Muscle of leg (tissue), 11 donors: ENCODE results near the gene BAD. TPM values are rescaled to one million over a fixed set of nuclear protein-coding genes. Genes with fewer than 3 reads are reported as not detected.

Experiments
- DNase-seq: peaks from one replicate; pipeline ENCODE4 v3.0.0; 2013
- H3K27ac ChIP-seq: one replicate; pipeline ENCODE4 v1.5.1; 2013; ENCODE audit warnings: mild to moderate bottlenecking, low read length, control low read depth
- H3K27me3 ChIP-seq: one replicate; pipeline ENCODE4 v1.6.1; 2013; ENCODE audit warnings: low read length; ENCODE audit not compliant: control insufficient read depth, insufficient read depth
- H3K36me3 ChIP-seq: one replicate; pipeline ENCODE4 v1.6.1; 2013; ENCODE audit warnings: low read length; ENCODE audit not compliant: control insufficient read depth, insufficient read depth
- H3K4me1 ChIP-seq: one replicate; pipeline ENCODE4 v1.6.1; 2013; ENCODE audit warnings: low read length; ENCODE audit not compliant: control insufficient read depth, insufficient read depth
- H3K4me3 ChIP-seq: one replicate; pipeline ENCODE4 v1.5.1; 2013; ENCODE audit warnings: low read length, control low read depth
- H3K9me3 ChIP-seq: replicated peaks from 2 replicates; pipeline ENCODE4 v1.6.1; 2013; ENCODE audit warnings: low read depth, low read length; ENCODE audit not compliant: control insufficient read depth
- WGBS: methylation state at CpG from one replicate; pipeline ENCODE4 v1.1.5; 2013; ENCODE audit warnings: missing lambda C conversion rate; ENCODE audit not compliant: insufficient coverage; 5-methylcytosine and 5-hydroxymethylcytosine counted together
- polyA plus RNA-seq, 8 donors: library from polyadenylated mRNA; unstranded; fragments of 120-200 nt; gene quantifications; one replicate each; pipeline versions ENCODE4 v1.2.1 to v1.2.3, GENCODE V29; 2013; ENCODE audit warnings: inconsistent platforms in 1 of 8, low replicate concordance in 1 of 8; ENCODE audit not compliant: insufficient read length in 8 of 8, insufficient read depth in 1 of 8
- total RNA-seq: library from RNA; stranded (reverse); fragments of 120-200 nt; gene quantifications from one replicate; pipeline ENCODE4 v1.2.4, GENCODE V29; 2013

Gene BAD
- total and polyA plus RNA-seq, 9 donors: 28.0 to 52.2 (median 35.3) TPM

DNA sequence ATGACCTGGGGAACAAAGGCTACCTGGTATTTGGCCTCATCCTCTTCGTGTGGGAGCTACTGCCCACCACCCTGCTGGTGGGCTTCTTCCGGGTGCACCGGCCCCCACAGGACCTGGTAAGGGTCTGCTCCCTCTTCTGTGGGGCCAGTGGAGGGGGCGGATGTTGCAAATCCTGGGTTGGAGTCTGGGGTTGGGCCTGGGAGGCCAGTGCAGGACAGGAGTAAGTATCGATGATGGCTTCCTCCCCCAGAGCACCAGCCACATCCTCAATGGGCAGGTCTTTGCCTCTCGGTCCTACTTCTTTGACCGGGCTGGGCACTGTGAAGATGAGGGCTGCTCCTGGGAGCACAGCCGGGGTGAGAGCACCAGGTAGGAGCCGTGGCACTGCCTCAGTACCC is 3.9 kb upstream of the BAD start:
- 78% methylated on average over 3 of the region's 9 CpGs for WGBS
- no peak for DNase-seq
- H3K27me3 ChIP-seq: peaks cover 38% of the 10 kb centered on the region
- H3K36me3 ChIP-seq: peaks cover 9% of the 10 kb centered on the region
- no peaks in the 10 kb centered on the region for H3K9me3 ChIP-seq
- no peak overlapping the region for H3K27ac ChIP-seq
- H3K4me3 ChIP-seq: no peak overlapping the region
- peaks cover 37% of the 10 kb centered on the region for H3K4me1 ChIP-seq

DNA sequence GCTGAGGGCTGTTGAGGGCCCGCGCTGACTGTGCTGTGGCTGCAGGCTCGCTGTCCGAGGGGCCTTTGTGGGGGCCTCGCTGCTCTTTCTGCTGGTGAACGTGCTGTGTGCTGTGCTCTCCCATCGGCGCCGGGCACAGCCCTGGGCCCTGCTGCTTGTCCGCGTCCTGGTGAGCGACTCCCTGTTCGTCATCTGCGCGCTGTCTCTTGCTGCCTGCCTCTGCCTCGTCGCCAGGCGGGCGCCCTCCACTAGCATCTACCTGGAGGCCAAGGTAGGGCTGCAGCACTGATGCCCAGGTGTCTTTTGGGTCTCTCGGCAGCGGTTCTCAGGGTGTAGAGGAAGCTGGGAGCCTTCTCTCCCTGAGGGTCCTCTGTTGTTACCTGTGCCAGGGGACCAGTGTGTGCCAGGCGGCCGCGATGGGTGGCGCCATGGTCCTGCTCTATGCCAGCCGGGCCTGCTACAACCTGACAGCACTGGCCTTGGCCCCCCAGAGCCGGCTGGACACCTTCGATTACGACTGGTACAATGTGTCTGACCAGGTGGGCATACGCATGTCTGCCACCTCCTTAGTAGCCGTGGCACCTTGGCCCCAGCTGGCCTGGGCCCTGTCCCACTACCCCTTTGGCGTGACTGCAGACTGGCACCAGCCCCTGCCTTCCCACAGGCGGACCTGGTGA is 3.3 kb upstream of the BAD start:
- H3K9me3 ChIP-seq: no peaks in the 10 kb centered on the region
- H3K27me3 ChIP-seq: peaks cover 32% of the 10 kb centered on the region
- 92% methylated on average over 33 of the region's 33 CpGs for WGBS
- peaks cover 42% of the 10 kb centered on the region for H3K4me1 ChIP-seq
- H3K27ac ChIP-seq: no peak overlapping the region
- H3K4me3 ChIP-seq: no peak overlapping the region
- no peak for DNase-seq
- H3K36me3 ChIP-seq: peaks cover 14% of the 10 kb centered on the region

GRCh38 chr11:64286801-64287159 is 2.3 kb upstream of the BAD start:
- DNase-seq: no peak
- WGBS: 86% methylated on average over 7 of the region's 9 CpGs
- Histone ChIP-seq H3K27ac (no peak overlapping the region), H3K4me3 (no peak overlapping the region), H3K9me3 (no peaks in the 10 kb centered on the region), H3K4me1 (peaks cover 36% of the 10 kb centered on the region), H3K36me3 (peaks cover 24% of the 10 kb centered on the region), H3K27me3 (peaks cover 22% of the 10 kb centered on the region)

DNA sequence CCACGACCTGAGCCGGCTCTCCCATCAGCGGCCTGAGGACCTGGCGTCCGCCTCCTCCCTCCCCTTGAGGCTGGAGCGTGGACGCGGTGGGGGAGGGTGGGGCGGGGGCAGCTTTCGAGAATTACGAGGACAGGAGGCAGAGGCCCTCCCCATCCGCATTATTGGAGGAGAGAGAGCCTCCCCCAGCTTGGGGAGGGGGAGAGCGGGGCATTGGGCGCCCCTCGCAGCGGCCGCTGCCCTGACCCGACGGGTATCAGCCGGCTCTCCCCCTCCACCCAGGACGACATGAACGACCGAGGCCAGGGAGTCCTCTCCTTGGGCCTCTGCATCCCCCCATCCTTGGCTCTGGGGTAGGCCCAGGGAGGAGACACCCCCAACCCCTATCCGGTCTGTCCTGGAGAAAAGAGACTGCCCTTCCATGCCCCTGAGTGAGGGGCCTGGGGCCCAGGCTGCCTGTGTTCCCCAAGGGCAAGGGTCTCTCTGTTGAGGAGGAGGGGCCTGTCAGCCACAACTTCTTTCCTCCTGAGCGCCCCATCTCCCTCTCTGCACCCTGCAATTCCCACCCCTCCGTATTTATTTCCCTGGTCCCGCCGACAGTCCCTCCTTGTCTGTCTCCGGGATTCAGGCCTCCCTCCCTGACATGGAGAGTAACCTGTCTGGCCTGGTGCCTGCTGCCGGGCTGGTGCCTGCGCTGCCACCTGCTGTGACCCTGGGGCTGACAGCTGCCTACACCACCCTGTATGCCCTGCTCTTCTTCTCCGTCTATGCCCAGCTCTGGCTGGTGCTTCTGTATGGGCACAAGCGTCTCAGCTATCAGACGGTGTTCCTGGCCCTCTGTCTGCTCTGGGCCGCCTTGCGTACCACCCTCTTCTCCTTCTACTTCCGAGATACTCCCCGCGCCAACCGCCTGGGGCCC is 1.7 kb upstream of the BAD start:
- DNase-seq: peak; percentile 39
- H3K4me1 ChIP-seq: peaks cover 34% of the 10 kb centered on the region

GRCh38 chr11:64284962-64285884 is 758 bp upstream of the BAD start, which contains the start of gene GPR137:
Gene GPR137 (plus strand): TSS chr11:64285848. CDS start chr11:64286525, 677 bp downstream.
- Histone ChIP-seq H3K9me3 (no peaks in the 10 kb centered on the region), H3K36me3 (peaks cover 29% of the 10 kb centered on the region), H3K4me1 (peaks cover 33% of the 10 kb centered on the region), H3K27me3 (peaks cover 9% of the 10 kb centered on the region), H3K27ac (peak within 1 kb of the TSS; percentile 96), H3K4me3 (peak within 1 kb of the TSS; percentile 91)
- under 1% methylated on average over 74 of the region's 102 CpGs for WGBS
- peak; percentile 95 for DNase-seq

More for the DNA sequence above, 1.7 kb upstream of the BAD start:
- Histone ChIP-seq H3K9me3 (no peaks in the 10 kb centered on the region), H3K4me3 (peak overlapping the region; percentile 58), H3K27me3 (peaks cover 18% of the 10 kb centered on the region), H3K27ac (peak overlapping the region; percentile 42), H3K36me3 (peaks cover 28% of the 10 kb centered on the region)
- WGBS: 55% methylated on average over 17 of the region's 40 CpGs

GRCh38 chr11:64283092-64283491 is 1.4 kb downstream of the BAD start:
- Histone ChIP-seq H3K27me3 (no peaks in the 10 kb centered on the region), H3K9me3 (no peaks in the 10 kb centered on the region), H3K36me3 (peaks cover 31% of the 10 kb centered on the region), H3K4me1 (peaks cover 33% of the 10 kb centered on the region), H3K4me3 (no peak overlapping the region), H3K27ac (no peak overlapping the region)
- WGBS: 68% methylated on average over 3 of the region's 3 CpGs
- no peak for DNase-seq

GRCh38 chr11:64281957-64282770 is 2.3 kb downstream of the BAD start:
- DNase-seq: no peak
- H3K27me3 ChIP-seq: no peaks in the 10 kb centered on the region
- 98% methylated on average over 12 of the region's 22 CpGs for WGBS
- no peak overlapping the region for H3K4me3 ChIP-seq
- peaks cover 32% of the 10 kb centered on the region for H3K4me1 ChIP-seq
- peaks cover 36% of the 10 kb centered on the region for H3K36me3 ChIP-seq
- H3K9me3 ChIP-seq: no peaks in the 10 kb centered on the region
- H3K27ac ChIP-seq: no peak overlapping the region

DNA sequence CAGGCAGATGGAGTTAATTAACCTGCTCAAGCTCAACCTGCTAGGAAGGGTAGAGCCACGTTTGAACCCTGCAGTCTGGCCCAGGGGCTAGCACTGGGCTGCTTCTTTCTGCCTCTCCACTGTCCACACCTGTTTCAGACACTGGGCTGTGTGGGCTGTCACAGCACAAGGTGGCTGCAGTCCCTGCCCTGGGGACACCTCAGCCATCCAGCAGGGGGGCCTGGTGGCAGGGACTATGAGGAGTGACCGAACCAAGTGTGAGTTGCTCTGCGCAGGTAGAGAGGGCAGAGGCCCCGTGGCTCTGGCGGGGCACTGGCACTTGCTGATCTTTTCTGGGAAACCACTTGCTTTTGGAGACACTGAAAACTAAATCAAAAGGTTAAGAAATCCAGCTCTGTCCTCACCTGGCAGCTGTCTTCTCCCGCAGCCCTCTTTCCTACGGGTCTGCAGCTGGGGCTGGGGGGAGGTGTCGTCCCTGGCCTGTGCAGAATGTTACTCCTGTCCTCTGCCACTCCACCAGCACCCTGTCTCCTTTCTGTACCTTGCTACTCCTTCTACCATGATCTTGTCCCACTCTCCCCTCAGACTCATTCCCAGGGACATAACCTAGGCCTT is 5.8 kb downstream of the BAD start:
- no peak overlapping the region for H3K4me3 ChIP-seq
- H3K27ac ChIP-seq: no peak overlapping the region
- peaks cover 61% of the 10 kb centered on the region for H3K36me3 ChIP-seq
- DNase-seq: no peak
- H3K4me1 ChIP-seq: peaks cover 9% of the 10 kb centered on the region
- no peaks in the 10 kb centered on the region for H3K9me3 ChIP-seq
- no peaks in the 10 kb centered on the region for H3K27me3 ChIP-seq
- WGBS: 87% methylated on average over 5 of the region's 8 CpGs
